DOHH2 (cell line): ENCODE data around the gene DNAJC22.

ENCODE experiments used
- EZH2phosphoT487 ChIP-seq: fragments of 200-600 bp; sonication (generic); IDR thresholded peaks from 2 replicates; pipeline ENCODE4 v1.6.1; 2017; ENCODE audit warnings: borderline replicate concordance, mild to moderate bottlenecking, antibody characterized with exemption, low read length, moderate library complexity, mixed read lengths
- TF ChIP-seq, protein P1 (sequence below): fragments of 200-600 bp; sonication (generic); IDR thresholded peaks from one replicate; pipeline ENCODE4 v1.5.1; 2014; ENCODE audit warnings: antibody characterized with exemption, mild to moderate bottlenecking, low read depth, low read length; ENCODE audit not compliant: poor library complexity, severe bottlenecking

GRCh38 chr12:49325606-49326005, 21.1 kb upstream of the DNAJC22 start:
- TF ChIP-seq, protein P1, sequence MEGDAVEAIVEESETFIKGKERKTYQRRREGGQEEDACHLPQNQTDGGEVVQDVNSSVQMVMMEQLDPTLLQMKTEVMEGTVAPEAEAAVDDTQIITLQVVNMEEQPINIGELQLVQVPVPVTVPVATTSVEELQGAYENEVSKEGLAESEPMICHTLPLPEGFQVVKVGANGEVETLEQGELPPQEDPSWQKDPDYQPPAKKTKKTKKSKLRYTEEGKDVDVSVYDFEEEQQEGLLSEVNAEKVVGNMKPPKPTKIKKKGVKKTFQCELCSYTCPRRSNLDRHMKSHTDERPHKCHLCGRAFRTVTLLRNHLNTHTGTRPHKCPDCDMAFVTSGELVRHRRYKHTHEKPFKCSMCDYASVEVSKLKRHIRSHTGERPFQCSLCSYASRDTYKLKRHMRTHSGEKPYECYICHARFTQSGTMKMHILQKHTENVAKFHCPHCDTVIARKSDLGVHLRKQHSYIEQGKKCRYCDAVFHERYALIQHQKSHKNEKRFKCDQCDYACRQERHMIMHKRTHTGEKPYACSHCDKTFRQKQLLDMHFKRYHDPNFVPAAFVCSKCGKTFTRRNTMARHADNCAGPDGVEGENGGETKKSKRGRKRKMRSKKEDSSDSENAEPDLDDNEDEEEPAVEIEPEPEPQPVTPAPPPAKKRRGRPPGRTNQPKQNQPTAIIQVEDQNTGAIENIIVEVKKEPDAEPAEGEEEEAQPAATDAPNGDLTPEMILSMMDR = no peak
- TF ChIP-seq EZH2phosphoT487 = no peak
